GM12875 (cell line): ENCODE measurements around the gene BCAS3.

ENCODE experiments used
- H3K4me3 ChIP-seq: one replicate; pipeline ENCODE4 v1.5.1; 2011; ENCODE audit warnings: low read depth, low read length, control low read depth
- TF ChIP-seq, protein P1 (sequence below): IDR thresholded peaks from 2 replicates; pipeline ENCODE4 v1.5.1; 2011; ENCODE audit warnings: low read depth, mild to moderate bottlenecking, control low read depth, inconsistent platforms, low read length, moderate library complexity, borderline replicate concordance; ENCODE audit not compliant: insufficient read depth

The BCAS3 gene

DNA sequence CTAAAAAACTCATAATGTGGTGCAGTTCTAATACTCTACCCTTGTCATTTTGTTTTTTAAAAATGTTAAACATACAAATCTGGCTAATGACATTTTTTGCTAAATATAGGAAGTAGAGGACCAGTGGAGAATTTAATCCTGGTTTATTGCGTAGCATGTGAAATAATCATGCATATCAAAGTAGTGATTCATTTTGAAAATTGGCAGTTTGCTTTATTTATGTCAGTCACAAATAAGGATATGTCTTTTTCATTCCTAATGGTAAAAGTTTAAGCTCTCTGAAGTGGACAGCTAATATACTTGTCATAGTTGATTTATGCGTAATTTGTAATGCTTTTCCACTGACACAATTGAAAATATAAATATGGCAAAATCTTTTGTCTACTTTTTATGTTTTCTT, 224.2 kb downstream of the BCAS3 start:
- no peak overlapping the region for H3K4me3 ChIP-seq

DNA sequence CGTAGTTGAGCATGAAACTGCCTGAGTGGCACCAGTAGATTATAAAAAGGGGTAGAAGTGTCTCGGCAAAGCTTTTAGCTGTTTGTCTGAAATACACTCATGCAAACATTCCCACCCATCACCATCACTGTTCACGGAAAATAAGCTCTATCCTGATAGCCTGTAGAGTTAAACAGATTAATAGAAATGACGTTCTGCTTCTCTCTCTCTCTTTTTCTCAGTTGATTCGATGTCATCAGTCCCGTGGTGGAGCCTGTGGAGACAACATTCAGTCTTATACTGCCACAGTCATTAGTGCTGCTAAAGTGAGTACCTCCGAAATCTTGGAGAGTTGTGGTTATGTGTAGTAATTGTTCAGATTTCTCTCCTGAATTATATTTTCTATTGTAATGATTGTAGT, 224.7 kb downstream of the BCAS3 start:
- H3K4me3 ChIP-seq, result no peak overlapping the region
- TF ChIP-seq, protein P1, sequence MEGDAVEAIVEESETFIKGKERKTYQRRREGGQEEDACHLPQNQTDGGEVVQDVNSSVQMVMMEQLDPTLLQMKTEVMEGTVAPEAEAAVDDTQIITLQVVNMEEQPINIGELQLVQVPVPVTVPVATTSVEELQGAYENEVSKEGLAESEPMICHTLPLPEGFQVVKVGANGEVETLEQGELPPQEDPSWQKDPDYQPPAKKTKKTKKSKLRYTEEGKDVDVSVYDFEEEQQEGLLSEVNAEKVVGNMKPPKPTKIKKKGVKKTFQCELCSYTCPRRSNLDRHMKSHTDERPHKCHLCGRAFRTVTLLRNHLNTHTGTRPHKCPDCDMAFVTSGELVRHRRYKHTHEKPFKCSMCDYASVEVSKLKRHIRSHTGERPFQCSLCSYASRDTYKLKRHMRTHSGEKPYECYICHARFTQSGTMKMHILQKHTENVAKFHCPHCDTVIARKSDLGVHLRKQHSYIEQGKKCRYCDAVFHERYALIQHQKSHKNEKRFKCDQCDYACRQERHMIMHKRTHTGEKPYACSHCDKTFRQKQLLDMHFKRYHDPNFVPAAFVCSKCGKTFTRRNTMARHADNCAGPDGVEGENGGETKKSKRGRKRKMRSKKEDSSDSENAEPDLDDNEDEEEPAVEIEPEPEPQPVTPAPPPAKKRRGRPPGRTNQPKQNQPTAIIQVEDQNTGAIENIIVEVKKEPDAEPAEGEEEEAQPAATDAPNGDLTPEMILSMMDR, result no peak

More for the DNA sequence above, 224.2 kb downstream of the BCAS3 start:
- TF ChIP-seq, protein P1, result no peak

DNA sequence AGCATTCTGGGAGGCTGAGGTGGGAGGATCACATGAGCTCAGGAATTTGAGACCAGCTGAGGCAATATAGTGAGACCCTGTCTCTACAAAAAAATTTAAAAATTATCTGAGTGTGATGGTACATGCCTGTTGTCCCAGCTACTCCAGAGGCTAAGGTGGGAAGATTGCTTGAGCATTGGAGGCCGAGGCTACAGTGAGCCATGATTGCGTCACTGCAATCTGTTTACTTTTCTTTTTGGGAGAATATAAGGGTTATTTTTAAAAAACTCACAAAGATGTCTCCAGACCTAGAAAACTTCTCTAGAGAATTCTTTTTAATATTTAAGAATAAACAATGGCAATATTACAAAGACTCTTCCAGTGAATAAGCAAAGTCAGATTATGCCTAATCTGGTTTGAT, 226.9 kb downstream of the BCAS3 start:
- no peak overlapping the region for H3K4me3 ChIP-seq
- TF ChIP-seq, protein P1, result no peak

DNA sequence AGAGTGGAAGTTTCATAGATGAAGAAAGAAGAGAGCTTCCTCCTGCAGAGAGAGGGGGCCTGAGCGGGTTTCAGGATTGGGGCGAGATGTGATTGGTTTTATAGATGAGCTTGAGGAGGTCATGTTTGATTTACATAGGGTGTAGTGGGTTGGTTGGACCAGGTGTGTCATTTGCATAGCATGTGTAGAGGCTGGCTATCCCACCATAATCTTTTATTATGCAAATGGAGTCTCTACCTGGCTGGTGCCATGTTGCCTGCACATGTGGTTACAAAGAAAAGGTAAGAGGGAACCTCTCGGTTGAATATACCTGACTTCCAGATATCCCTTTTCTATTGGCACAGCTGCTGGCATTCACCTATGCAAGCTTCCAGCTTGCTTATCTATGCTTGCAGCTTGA, 228.1 kb downstream of the BCAS3 start:
- TF ChIP-seq, protein P1, result no peak
- H3K4me3 ChIP-seq, result no peak overlapping the region

DNA sequence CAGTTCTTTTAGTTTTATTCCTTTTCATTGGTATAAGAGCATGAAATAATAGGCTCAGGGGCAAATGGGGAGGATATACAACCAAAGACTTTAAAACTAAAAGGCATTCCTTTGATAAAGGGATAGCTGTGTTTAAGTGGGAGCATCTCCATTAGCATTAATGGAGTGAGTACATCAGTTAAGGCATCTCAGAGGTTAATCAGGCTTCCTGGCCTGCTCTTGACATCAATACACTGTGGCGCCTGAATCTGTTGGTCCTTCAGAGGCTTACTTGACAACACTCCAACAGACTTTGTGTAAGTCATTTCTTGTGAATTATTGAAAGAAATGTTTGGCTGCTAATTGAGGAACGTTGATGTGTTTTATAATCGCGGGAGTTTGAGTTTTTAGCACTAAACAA, 230.7 kb downstream of the BCAS3 start:
- H3K4me3 ChIP-seq, result no peak overlapping the region
- TF ChIP-seq, protein P1, result no peak

DNA sequence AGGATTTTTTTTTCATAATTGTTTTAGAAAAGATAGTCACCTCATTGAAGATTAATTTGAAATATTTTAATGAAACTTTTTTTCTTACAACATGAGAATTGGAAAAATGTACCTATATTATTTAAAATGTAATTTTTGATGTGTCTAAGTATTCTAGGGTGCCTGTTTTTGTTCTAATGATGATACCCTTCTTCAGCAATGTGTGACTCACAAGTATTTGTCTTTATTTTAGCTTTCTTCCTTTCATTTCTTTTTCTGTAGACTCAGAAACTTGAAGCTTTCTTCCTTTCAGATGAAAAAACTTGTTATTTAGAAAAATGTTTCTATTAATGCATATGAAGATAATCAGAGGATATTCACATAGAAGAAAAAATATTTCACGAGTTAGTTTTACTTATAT, 231.8 kb downstream of the BCAS3 start:
- TF ChIP-seq, protein P1, result no peak
- no peak overlapping the region for H3K4me3 ChIP-seq

DNA sequence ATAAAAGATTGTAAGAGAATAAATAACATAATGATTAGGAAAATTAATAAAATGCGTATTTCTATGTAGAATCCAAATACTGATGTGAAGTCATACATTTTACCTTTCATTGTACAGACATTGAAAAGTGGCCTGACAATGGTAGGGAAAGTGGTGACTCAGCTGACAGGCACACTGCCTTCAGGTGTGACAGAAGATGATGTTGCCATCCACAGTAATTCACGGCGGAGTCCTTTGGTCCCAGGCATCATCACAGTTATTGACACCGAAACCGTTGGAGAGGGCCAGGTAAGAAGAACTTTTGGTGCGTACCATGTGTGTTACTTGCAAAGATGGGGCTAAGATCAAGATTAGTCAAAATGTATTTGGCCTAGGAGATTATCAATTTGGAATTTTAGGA, 232.8 kb downstream of the BCAS3 start:
- no peak overlapping the region for H3K4me3 ChIP-seq
- TF ChIP-seq, protein P1, result no peak
